ENCODE results near the gene AGAP9.
"Not testable (repeated sequence)": the region's sequence is repeated elsewhere in the genome, so short reads cannot be mapped to it uniquely, and the experiment has no call there.

AGAP9 gene

DNA sequence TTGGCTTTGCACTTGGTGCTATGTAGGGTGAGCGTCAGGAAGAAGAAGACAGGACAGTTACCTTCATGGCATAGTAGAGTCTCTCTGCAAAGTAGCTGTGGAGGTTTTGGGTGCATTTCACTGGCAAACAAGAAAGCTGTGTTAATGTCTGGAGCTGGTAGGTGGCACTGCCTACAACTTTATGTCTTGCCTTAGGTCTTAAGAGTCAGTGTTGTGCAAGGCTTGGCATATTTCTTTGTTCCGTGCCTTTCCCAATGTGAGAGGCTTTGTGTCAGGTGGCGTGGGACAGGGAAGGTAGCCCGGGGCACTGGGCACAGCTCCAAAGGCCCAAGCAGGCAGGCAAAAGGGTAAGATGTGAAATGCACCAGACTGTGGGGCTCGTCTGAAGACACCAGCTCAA, 51.4 kb downstream of the AGAP9 start:
- not testable (repeated sequence) for H3K27ac ChIP-seq (ENCODE audit: poor library complexity, severe bottlenecking); H3K4me3 ChIP-seq (ENCODE audit: severe bottlenecking); H3K9me3 ChIP-seq (ENCODE audit: severe bottlenecking); H3K27me3 ChIP-seq (ENCODE audit: insufficient read depth, poor library complexity, severe bottlenecking); H3K4me1 ChIP-seq (ENCODE audit: insufficient read depth, poor library complexity, severe bottlenecking); DNase-seq (ENCODE audit: low spot score); H3K36me3 ChIP-seq (ENCODE audit: low read depth)
- ATAC-seq (ENCODE audit: low read depth): peak; percentile 37

DNA sequence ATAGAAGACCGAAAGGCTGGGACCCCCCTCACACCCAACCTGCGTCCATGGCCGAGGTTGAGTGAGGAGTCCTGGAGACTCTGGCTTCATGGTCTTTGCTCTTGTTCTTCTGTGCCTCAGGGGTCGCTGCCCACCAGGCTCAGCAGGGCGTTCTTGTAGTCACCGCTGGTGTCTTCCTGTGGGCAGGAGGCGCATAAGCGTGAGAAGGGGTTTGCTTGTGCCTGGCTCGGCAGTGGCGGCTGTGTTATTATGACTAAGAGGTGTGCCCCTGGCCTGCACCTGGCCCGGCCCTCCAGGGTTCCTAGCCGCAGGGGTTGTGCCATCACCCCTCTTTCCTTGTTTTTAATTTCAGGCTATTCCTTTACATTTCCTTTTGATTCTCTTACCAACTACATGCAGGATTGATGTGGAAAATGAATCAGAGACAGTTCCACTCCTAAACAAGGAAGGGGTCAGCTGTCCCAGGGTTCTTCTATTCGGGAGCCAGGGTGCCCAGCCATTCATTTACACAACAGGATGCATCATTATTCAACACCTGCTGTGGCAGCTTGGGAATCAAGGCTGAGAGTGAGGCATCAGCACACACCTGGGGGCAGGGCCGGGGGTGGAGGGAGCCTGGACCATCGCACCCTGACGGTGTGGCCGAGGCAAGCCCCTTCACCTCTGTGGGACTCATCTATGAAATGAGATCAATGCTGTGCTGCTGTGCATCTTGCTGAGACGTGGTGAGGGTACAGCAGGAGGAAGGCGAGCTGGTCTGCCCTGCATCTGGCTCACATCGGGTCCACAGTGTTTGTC, 54.5 kb downstream of the AGAP9 start:
- not testable (repeated sequence) for H3K27ac ChIP-seq (ENCODE audit: poor library complexity, severe bottlenecking); H3K36me3 ChIP-seq (ENCODE audit: low read depth); H3K27me3 ChIP-seq (ENCODE audit: insufficient read depth, poor library complexity, severe bottlenecking); DNase-seq (ENCODE audit: low spot score); ATAC-seq (ENCODE audit: low read depth); H3K9me3 ChIP-seq (ENCODE audit: severe bottlenecking); H3K4me3 ChIP-seq (ENCODE audit: severe bottlenecking); H3K4me1 ChIP-seq (ENCODE audit: insufficient read depth, poor library complexity, severe bottlenecking)

DNA sequence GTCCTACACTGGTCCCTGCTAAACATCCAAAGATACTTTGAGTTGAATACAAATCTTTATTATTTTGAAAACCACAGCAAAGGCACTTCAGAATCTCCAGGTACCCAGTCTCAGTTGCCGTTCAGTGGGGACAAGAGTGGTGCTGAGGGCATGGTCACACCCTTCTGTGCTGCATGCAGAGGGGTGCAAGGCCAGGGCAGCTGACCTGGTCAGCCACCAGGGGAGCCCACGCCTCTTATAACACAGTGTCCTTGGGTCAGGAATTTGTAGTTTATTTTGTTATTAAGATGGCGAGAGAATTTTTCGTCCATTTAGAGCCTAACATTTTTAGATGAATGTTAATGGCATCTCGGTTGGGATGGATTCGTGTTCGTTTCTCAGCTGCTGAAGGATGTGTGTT, 55.5 kb downstream of the AGAP9 start:
- not testable (repeated sequence) for H3K4me3 ChIP-seq (ENCODE audit: severe bottlenecking); H3K9me3 ChIP-seq (ENCODE audit: severe bottlenecking); H3K4me1 ChIP-seq (ENCODE audit: insufficient read depth, poor library complexity, severe bottlenecking); H3K27me3 ChIP-seq (ENCODE audit: insufficient read depth, poor library complexity, severe bottlenecking); H3K27ac ChIP-seq (ENCODE audit: poor library complexity, severe bottlenecking); H3K36me3 ChIP-seq (ENCODE audit: low read depth); ATAC-seq (ENCODE audit: low read depth); DNase-seq (ENCODE audit: low spot score)

- H3K4me1 ChIP-seq (ENCODE audit: insufficient read depth, poor library complexity, severe bottlenecking); H3K9me3 ChIP-seq (ENCODE audit: severe bottlenecking); DNase-seq (ENCODE audit: low spot score); H3K4me3 ChIP-seq (ENCODE audit: severe bottlenecking); H3K36me3 ChIP-seq (ENCODE audit: low read depth); H3K27ac ChIP-seq (ENCODE audit: poor library complexity, severe bottlenecking); ATAC-seq (ENCODE audit: low read depth); H3K27me3 ChIP-seq (ENCODE audit: insufficient read depth, poor library complexity, severe bottlenecking): not testable (repeated sequence)
These were observed 56.0 kb downstream of the AGAP9 start for GRCh38 chr10:47467458-47467857.

DNA sequence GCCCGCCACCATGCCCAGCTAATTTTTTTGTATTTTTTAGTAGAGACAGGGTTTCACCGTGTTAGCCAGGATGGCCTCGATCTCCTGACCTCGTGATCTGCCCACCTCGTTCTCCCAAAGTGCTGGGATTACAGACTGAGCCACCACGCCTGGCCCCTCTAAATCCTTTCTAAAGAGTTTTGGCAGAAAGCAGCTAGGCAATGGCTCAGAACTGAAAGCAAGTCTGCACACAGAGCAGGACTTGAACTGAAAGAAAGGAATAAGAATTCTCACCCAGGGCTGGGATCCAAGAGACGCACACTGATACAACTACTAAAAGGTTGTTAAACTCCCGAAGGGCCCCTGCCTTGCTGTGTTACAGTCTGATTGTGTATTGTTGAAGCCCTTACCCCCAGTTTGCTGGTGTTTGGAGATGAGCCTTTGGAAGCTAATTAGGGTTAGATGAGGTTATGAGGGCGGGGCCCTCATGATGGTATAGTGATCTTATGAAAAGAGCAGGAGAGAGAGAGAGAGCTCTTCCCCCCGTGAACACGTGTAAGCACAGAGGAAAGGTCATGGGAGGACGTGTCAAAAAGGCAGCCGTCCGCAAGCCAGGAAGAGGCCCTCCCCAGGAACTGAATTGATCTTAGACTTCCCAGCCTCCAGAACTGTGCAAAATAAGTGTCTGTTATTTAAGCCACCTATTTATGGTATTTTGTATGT, 58.1 kb downstream of the AGAP9 start:
- not testable (repeated sequence) for H3K36me3 ChIP-seq (ENCODE audit: low read depth); H3K27me3 ChIP-seq (ENCODE audit: insufficient read depth, poor library complexity, severe bottlenecking); DNase-seq (ENCODE audit: low spot score); H3K4me1 ChIP-seq (ENCODE audit: insufficient read depth, poor library complexity, severe bottlenecking); H3K9me3 ChIP-seq (ENCODE audit: severe bottlenecking); ATAC-seq (ENCODE audit: low read depth); H3K4me3 ChIP-seq (ENCODE audit: severe bottlenecking)
- H3K27ac ChIP-seq (ENCODE audit: poor library complexity, severe bottlenecking): peak overlapping the region; percentile 14

DNA sequence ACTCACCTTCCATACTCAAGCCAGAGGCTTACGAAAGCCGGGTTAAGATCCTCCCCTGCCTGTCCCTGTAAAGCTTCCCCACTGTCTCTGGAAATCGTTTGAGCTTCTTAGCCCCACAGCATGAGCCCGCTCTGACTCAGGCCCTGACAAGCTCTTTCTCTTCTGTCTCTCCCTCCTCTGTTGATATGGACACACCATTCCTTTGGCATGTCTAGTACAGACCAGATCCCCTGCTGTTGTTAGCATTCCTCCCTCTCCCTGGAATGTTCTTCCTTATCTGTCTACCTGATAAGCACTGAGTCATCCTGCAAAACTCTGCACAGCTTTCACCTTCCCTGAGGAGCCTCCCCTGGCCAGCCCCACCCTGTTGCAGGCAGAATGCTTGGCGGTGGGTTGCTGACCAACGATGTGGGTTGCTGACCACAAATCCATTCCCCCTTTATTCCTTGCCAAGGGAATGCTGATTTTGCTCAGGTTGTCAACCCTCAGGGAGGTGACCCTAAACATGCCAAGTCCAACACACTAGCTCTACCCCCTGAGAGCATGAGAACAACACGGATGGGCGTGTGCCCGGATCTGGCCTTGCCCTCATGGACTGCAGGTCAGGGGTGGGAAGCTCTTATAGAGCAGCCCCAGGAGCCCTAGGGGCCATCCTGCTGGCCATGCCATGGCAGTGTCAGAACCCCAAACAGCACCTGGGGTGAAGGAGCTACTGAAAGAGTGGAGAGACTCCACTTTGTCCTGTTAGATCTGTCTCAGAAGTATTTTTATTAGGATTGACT, 60.7 kb downstream of the AGAP9 start:
- H3K4me1 ChIP-seq (ENCODE audit: insufficient read depth, poor library complexity, severe bottlenecking); H3K27me3 ChIP-seq (ENCODE audit: insufficient read depth, poor library complexity, severe bottlenecking); H3K9me3 ChIP-seq (ENCODE audit: severe bottlenecking); H3K36me3 ChIP-seq (ENCODE audit: low read depth); DNase-seq (ENCODE audit: low spot score); H3K4me3 ChIP-seq (ENCODE audit: severe bottlenecking): not testable (repeated sequence)
- ATAC-seq (ENCODE audit: low read depth): peak; percentile 92
- H3K27ac ChIP-seq (ENCODE audit: poor library complexity, severe bottlenecking): peak overlapping the region; percentile 46

GRCh38 chr10:47461261-47461687, 62.2 kb downstream of the AGAP9 start:
- H3K27ac ChIP-seq (ENCODE audit: poor library complexity, severe bottlenecking): peak overlapping the region; percentile 68
- TF ChIP-seq CTCF (IDR thresholded peaks at IDR 0.05; ENCODE audit: poor library complexity, severe bottlenecking): peak; percentile 37
- not testable (repeated sequence) for H3K9me3 ChIP-seq (ENCODE audit: severe bottlenecking); H3K4me1 ChIP-seq (ENCODE audit: insufficient read depth, poor library complexity, severe bottlenecking); DNase-seq (ENCODE audit: low spot score); H3K4me3 ChIP-seq (ENCODE audit: severe bottlenecking); H3K36me3 ChIP-seq (ENCODE audit: low read depth); H3K27me3 ChIP-seq (ENCODE audit: insufficient read depth, poor library complexity, severe bottlenecking)
- peak; percentile 21 for ATAC-seq (ENCODE audit: low read depth)

Measured in RWPE2 (cell line).